Keratinocyte (primary cell): Measurements from ENCODE around the gene ST8SIA5. TPM values are rescaled to one million over a fixed set of nuclear protein-coding genes. Genes with fewer than 3 reads are reported as not detected.

Source experiments
- DNase-seq: peaks from one replicate; pipeline ENCODE4 v3.0.0-alpha.2; 2011; ENCODE audit warnings: low read depth, missing footprints, low spot score
- FAIRE-seq: peaks from 2 replicates; lab custom pipeline; 2011; peaks lifted over from hg19 to GRCh38; lab: Jason Lieb, UNC
- H2AFZ ChIP-seq: 2 replicates; pipeline ENCODE4 v1.6.0; 2012; ENCODE audit warnings: low read length, control low read depth, inconsistent platforms; ENCODE audit not compliant: control insufficient read depth
- H3K27ac ChIP-seq: 2 replicates; pipeline ENCODE4 v1.5.1; 2011; ENCODE audit warnings: low read length; ENCODE audit not compliant: control insufficient read depth, insufficient read depth
- H3K27me3 ChIP-seq: 3 replicates; pipeline ENCODE4 v1.6.0; 2011; ENCODE audit warnings: low read length; ENCODE audit not compliant: control insufficient read depth, insufficient read depth; ENCODE audit errors: extremely low read depth
- H3K36me3 ChIP-seq, 2 experiments: 2 replicates in 1 of 2; 3 replicates in 1 of 2; pipeline ENCODE4 v1.5.1; 2011; ENCODE audit warnings: low read length in 2 of 2, mild to moderate bottlenecking in 1 of 2; ENCODE audit not compliant: control insufficient read depth in 2 of 2, insufficient read depth in 2 of 2; ENCODE audit errors: extremely low read depth in 1 of 2
- H3K4me1 ChIP-seq: 3 replicates; pipeline ENCODE4 v1.5.1; 2011; ENCODE audit warnings: low read length; ENCODE audit not compliant: control insufficient read depth, insufficient read depth; ENCODE audit errors: extremely low read depth
- H3K4me2 ChIP-seq: 3 replicates; pipeline ENCODE4 v1.6.0; 2011; ENCODE audit warnings: low read depth, low read length; ENCODE audit not compliant: control insufficient read depth, insufficient read depth; ENCODE audit errors: extremely low read depth
- H3K4me3 ChIP-seq, 3 experiments: fragments of 200-600 bp in 1 of 3; sonication (generic) in 1 of 3; 2 replicates in 2 of 3; 3 replicates in 1 of 3; pipeline ENCODE4 v1.5.1; 2011 to 2016; ENCODE audit warnings: low read length in 3 of 3, mild to moderate bottlenecking in 3 of 3, control low read depth in 2 of 3, inconsistent platforms in 1 of 3, low read depth in 1 of 3, mixed read lengths in 1 of 3, mixed run types in 1 of 3, moderate library complexity in 1 of 3; ENCODE audit not compliant: control insufficient read depth in 2 of 3, insufficient read depth in 2 of 3; ENCODE audit errors: extremely low read depth in 1 of 3
- H3K79me2 ChIP-seq: 2 replicates; pipeline ENCODE4 v1.6.0; 2012; ENCODE audit warnings: low read length; ENCODE audit not compliant: control insufficient read depth, insufficient read depth
- H3K9ac ChIP-seq: 3 replicates; pipeline ENCODE4 v1.6.0; 2011; ENCODE audit warnings: low read length; ENCODE audit not compliant: control insufficient read depth, insufficient read depth; ENCODE audit errors: extremely low read depth
- H3K9me1 ChIP-seq: 3 replicates; pipeline ENCODE4 v1.6.0; 2011; ENCODE audit warnings: low read length; ENCODE audit not compliant: control insufficient read depth, insufficient read depth; ENCODE audit errors: extremely low read depth
- H3K9me3 ChIP-seq: 2 replicates; pipeline ENCODE4 v1.5.1; 2012; ENCODE audit warnings: low read depth, low read length; ENCODE audit not compliant: control insufficient read depth
- H4K20me1 ChIP-seq: 3 replicates; pipeline ENCODE4 v1.6.0; 2011; ENCODE audit warnings: low read length; ENCODE audit not compliant: control insufficient read depth, insufficient read depth; ENCODE audit errors: extremely low read depth
- CTCF ChIP-seq, 3 experiments: IDR thresholded peaks in 1 of 3; conservative IDR thresholded peaks in 1 of 3; optimal IDR thresholded peaks in 1 of 3; 2 replicates in 2 of 3; 3 replicates in 1 of 3; pipeline versions ENCODE3 to v1.5.1; 2011; ENCODE audit warnings: low read length in 3 of 3, mild to moderate bottlenecking in 3 of 3, moderate library complexity in 2 of 3, control low read depth in 1 of 3, inconsistent platforms in 1 of 3; ENCODE audit not compliant: insufficient read depth in 2 of 3; ENCODE audit errors: extremely low read depth in 1 of 3
- EZH2 ChIP-seq: IDR thresholded peaks from one replicate; pipeline ENCODE4 v1.6.1; 2012; ENCODE audit warnings: inconsistent platforms, mild to moderate bottlenecking, low read length, moderate library complexity
- dilution Hi-C: fragments of 300-500 bp; cut with MboI; formaldehyde crosslinking; loops from one replicate; pipeline ENCODE4 v1.7.0; 2020; ENCODE audit warnings: low sequenced_read_pairs; ENCODE audit not compliant: extremely low pct_ligation_motif_present
- polyA plus RNA-seq, 5 experiments: library from polyadenylated mRNA; depleted of rRNA in 3 of 5; stranded (reverse) in 3 of 5; stranded (forward) in 1 of 5; unstranded in 1 of 5; fragments of >200 nt; gene quantifications; 1 replicate in 1 of 5; 2 replicates in 3 of 5; 3 replicates in 1 of 5; pipeline versions ENCODE4 v1.2.1 to v1.2.3, GENCODE V29; 2011 to 2012; ENCODE audit warnings: missing spikeins in 2 of 5, low read depth in 1 of 5, low replicate concordance in 1 of 5

The ST8SIA5 gene
- polyA plus RNA-seq, 1 donor (not counting 4 experiments of a cell fraction or from before 2014, with no cell fraction given): under 0.01 TPM

- dilution Hi-C loops: no loop called here
- H3K27me3 ChIP-seq: no peaks in the 10 kb centered on the region
- no peak for TF ChIP-seq CTCF (optimal IDR thresholded peaks at IDR 0.05 in 1 of 3, IDR thresholded peaks at IDR 0.05 in 1 of 3, conservative IDR thresholded peaks at IDR 0.05 in 1 of 3; ENCODE audit: extremely low read depth in 1 of 3, insufficient read depth in 2 of 3, low read length in 3 of 3)
- TF ChIP-seq EZH2: no peak
- no peaks in the 10 kb centered on the region for H3K79me2 ChIP-seq
- no peaks in the 10 kb centered on the region for H3K36me3 ChIP-seq
- H3K9me1 ChIP-seq: no peaks in the 10 kb centered on the region
- FAIRE-seq: no peak
- no peak overlapping the region for H3K9ac ChIP-seq
- no peak overlapping the region for H3K4me2 ChIP-seq
- no peak overlapping the region for H2AFZ ChIP-seq
- H3K9me3 ChIP-seq: no peaks in the 10 kb centered on the region
- H3K4me3 ChIP-seq: no peak overlapping the region
- DNase-seq: no peak
- no peak overlapping the region for H3K27ac ChIP-seq
- no peaks in the 10 kb centered on the region for H3K4me1 ChIP-seq
- no peaks in the 10 kb centered on the region for H4K20me1 ChIP-seq
These were observed 129.7 kb downstream of the ST8SIA5 start for GRCh38 chr18:46627136-46627535.

GRCh38 chr18:46625069-46625468 lies 131.8 kb downstream of the ST8SIA5 start:
- Histone ChIP-seq H3K9ac (no peak overlapping the region), H3K4me2 (no peak overlapping the region), H3K27me3 (peaks cover 2% of the 10 kb centered on the region), H3K4me1 (no peaks in the 10 kb centered on the region), H3K9me1 (no peaks in the 10 kb centered on the region), H3K27ac (no peak overlapping the region), H3K79me2 (no peaks in the 10 kb centered on the region), H4K20me1 (no peaks in the 10 kb centered on the region), H2AFZ (no peak overlapping the region), H3K9me3 (no peaks in the 10 kb centered on the region), H3K4me3 (no peak overlapping the region), H3K36me3 (no peaks in the 10 kb centered on the region)
- TF ChIP-seq EZH2: no peak
- no peak for TF ChIP-seq CTCF (optimal IDR thresholded peaks at IDR 0.05 in 1 of 3, IDR thresholded peaks at IDR 0.05 in 1 of 3, conservative IDR thresholded peaks at IDR 0.05 in 1 of 3; ENCODE audit: extremely low read depth in 1 of 3, insufficient read depth in 2 of 3, low read length in 3 of 3)
- FAIRE-seq: no peak
- no peak for DNase-seq
- dilution Hi-C loops: no loop called here
